22Rv1 (cell line): ENCODE data around the gene TMEM18.

ENCODE experiments used
- CTCF ChIP-seq: fragments of 450-650 bp; IDR thresholded peaks from 2 replicates; pipeline ENCODE4 v1.5.1; 2017; ENCODE audit warnings: mild to moderate bottlenecking
- ZFX ChIP-seq: fragments of 450-650 bp; IDR thresholded peaks from 2 replicates; pipeline ENCODE4 v1.6.1; 2017; ENCODE audit warnings: antibody characterized with exemption, borderline replicate concordance

DNA sequence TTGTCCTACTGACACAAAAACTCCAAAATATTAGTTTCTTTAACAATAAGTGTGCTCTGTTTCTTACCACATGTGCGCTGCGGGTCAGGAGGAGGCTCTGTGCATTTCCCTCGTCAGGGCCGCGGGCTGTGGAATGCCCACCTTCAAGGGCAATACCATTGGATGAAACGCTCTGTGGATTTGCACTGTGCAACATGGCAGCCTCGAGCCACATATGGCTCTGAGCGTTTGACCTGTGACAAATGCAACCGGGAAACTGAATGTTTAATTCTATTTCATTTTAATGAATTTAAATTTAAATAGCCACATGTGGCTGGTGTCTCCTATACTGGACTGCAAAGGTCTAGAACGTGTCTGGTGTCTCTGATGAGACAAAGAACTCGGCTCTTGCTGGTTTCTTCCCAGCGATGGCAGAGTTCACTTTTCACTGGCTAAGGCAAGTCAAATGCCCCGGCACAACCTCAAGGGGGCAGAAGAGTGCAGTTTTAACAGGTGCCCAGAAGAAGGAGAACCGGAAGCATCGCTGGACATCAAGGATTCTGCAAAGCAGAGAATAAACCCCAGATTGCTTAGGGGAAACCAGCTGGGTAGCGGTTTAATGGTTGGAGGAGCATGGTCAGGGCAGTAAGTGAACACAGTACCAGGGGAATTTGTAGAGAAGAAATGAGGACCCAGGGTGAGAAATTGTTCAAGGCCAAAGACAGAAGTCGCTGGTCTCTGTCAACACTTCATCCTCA, 37.0 kb upstream of the TMEM18 start:
- peak; percentile 84 for TF ChIP-seq CTCF
- TF ChIP-seq ZFX = no peak
